Panc1 (cell line): ENCODE data around the gene PHACTR4.

Source experiments
- CTCF ChIP-seq: fragments of 450-650 bp; IDR thresholded peaks from 2 replicates; pipeline ENCODE4 v1.5.1; 2017; ENCODE audit warnings: mild to moderate bottlenecking
- TCF7L2 ChIP-seq: IDR thresholded peaks from 2 replicates; pipeline ENCODE4 v1.6.1; 2011; ENCODE audit warnings: mild to moderate bottlenecking, low read depth, low read length, inconsistent platforms

GRCh38 chr1:28538286-28538685 lies 168.7 kb downstream of the PHACTR4 start:
- TF ChIP-seq CTCF (no peak), TCF7L2 (no peak)
